Cerebellar nuclear complex (tissue), 1 donor: ENCODE results near the gene FIBP.
"Not testable (repeated sequence)": the region's sequence is repeated elsewhere in the genome, so short reads cannot be mapped to it uniquely, and the experiment has no call there.

ENCODE experiments used
- DNase-seq, 2 experiments: peaks; one replicate each; lab custom pipeline; 2025; lab: John Stamatoyannopoulos, UW

The FIBP gene

GRCh38 chr11:65915101-65915820 lies 27.0 kb upstream of the FIBP start:
- peak; percentile 69 to 74 for DNase-seq

- DNase-seq = no peak
Measured at GRCh38 chr11:65912845-65913244, 24.6 kb upstream of the FIBP start.

- DNase-seq = peak in 1 of 2 experiments; percentile 40
Measured at GRCh38 chr11:65911682-65912568, 23.7 kb upstream of the FIBP start.

GRCh38 chr11:65907878-65908277 lies 19.6 kb upstream of the FIBP start:
- no peak for DNase-seq

GRCh38 chr11:65906602-65907001 lies 18.3 kb upstream of the FIBP start:
- DNase-seq = no peak

- no peak for DNase-seq
Measured at GRCh38 chr11:65903715-65904114, 15.4 kb upstream of the FIBP start.

- no peak for DNase-seq
Measured at GRCh38 chr11:65903068-65903481, 14.8 kb upstream of the FIBP start.

- DNase-seq = no peak
Measured at GRCh38 chr11:65900899-65901180, 12.6 kb upstream of the FIBP start.

- no peak for DNase-seq
Measured at GRCh38 chr11:65900125-65900898, 12.0 kb upstream of the FIBP start, which contains the start of gene FOSL1. TSS of gene FOSL1 (minus strand) at chr11:65900388. CDS start at chr11:65900339, 49 bp downstream.

- DNase-seq = no peak
Measured at GRCh38 chr11:65899356-65900124, 11.3 kb upstream of the FIBP start.

GRCh38 chr11:65898656-65899355 lies 10.5 kb upstream of the FIBP start:
- DNase-seq = no peak

GRCh38 chr11:65897020-65897471 lies 8.8 kb upstream of the FIBP start:
- DNase-seq = no peak

GRCh38 chr11:65896034-65896999 lies 8.0 kb upstream of the FIBP start:
- DNase-seq = no peak

GRCh38 chr11:65895482-65895981 lies 7.3 kb upstream of the FIBP start:
- no peak for DNase-seq

GRCh38 chr11:65894034-65894591 lies 5.8 kb upstream of the FIBP start:
- no peak for DNase-seq

- no peak for DNase-seq
Measured at GRCh38 chr11:65892661-65893317, 4.5 kb upstream of the FIBP start.

- not testable (repeated sequence) for DNase-seq
Measured at GRCh38 chr11:65892137-65892540, 3.9 kb upstream of the FIBP start.

GRCh38 chr11:65891219-65892136 lies 3.2 kb upstream of the FIBP start:
- no peak for DNase-seq
